A549 treated with CORT108297 at 1 μM for 4 hours (cell line): Measurements from ENCODE around the gene GATA5. TPM values are rescaled to one million over a fixed set of nuclear protein-coding genes. Genes with fewer than 3 reads are reported as not detected.

Source experiments
- total RNA-seq: library from RNA; stranded (reverse); fragments of 200-300 nt; extraction: Qiagen RNA extraction; gene quantifications from 5 replicates; pipeline ENCODE4 v1.2.3, GENCODE V29; 2022

GATA5 gene, protein sequence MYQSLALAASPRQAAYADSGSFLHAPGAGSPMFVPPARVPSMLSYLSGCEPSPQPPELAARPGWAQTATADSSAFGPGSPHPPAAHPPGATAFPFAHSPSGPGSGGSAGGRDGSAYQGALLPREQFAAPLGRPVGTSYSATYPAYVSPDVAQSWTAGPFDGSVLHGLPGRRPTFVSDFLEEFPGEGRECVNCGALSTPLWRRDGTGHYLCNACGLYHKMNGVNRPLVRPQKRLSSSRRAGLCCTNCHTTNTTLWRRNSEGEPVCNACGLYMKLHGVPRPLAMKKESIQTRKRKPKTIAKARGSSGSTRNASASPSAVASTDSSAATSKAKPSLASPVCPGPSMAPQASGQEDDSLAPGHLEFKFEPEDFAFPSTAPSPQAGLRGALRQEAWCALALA
- total RNA-seq, result 0.53 to 0.92 TPM (median 0.81 TPM) in 5 replicates

GRCh38 chr20:62475772-62476055 lies at the start of gene GATA5:
Gene GATA5 (minus strand): TSS chr20:62475995. CDS start chr20:62475521, 474 bp downstream.

DNA sequence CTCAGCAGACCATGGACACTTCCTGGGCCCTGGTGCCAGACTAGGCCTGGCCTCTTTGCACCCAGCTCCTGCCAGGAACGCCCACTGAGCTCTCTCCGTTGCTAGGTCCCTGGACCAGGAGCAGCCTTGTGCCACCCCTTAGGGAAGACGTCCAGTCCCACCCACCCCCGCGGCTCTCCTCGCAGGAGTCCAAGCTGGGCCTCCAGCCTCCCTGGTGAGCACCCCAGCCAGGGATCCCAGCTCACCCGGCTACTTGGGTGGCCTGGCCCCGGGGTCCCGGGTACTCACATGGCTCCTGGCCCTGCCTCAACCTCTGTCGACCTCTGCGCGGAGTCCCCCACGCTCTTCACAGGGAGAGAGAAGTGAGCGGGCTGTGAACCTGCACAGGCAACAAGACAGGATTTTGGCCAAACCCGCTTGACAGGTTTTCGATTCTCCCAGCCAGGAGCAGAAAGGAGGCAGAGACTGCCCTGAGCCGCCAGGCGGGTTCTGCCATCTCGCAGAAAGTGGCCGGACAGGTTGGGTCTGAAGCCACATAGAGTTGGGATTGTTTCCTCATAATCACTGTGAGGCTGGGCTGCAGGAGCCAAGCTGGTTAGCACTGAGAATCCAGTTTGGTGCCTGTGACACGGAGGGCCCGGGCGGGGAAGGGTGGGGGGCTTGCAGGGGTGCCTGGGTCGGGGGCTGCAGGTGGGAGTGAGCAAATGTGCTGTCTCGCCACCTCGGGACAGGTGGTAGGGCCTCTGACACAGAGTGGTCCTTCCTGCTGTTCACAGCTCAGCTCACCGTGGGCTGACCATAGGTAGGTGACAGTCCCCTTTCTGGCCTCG lies 48.4 kb downstream of the GATA5 start, which contains the start of gene RBBP8NL:
TSS of gene RBBP8NL (minus strand) at position 368 of the 830 bp plus-strand sequence. CDS start 7,892 bp downstream, outside the sequence.

Other genes with a start within 250 kb of the GATA5 start
- 17.6 to 21.6 TPM (median 19.6 TPM) in 5 replicates for gene OSBPL2, start 237.5 kb downstream of the GATA5 start, total RNA-seq
- gene ADRM1, start 173.0 kb downstream of the GATA5 start, total RNA-seq, result 154 to 199 TPM (median 192 TPM) in 5 replicates
- 230 to 491 TPM (median 415 TPM) in 5 replicates for gene LAMA5, start 108.7 kb downstream of the GATA5 start, total RNA-seq
- gene RPS21, start 88.9 kb downstream of the GATA5 start, total RNA-seq, result 2,342 to 3,175 TPM (median 2,815 TPM) in 5 replicates
- gene CABLES2, start 68.7 kb downstream of the GATA5 start, total RNA-seq, result 3.8 to 5.8 TPM (median 5.0 TPM) in 5 replicates
- gene RBBP8NL, start 48.5 kb downstream of the GATA5 start, total RNA-seq, result 0.15 to 0.24 TPM (median 0.20 TPM) in 5 replicates
- gene SLCO4A1, start 166.5 kb upstream of the GATA5 start, total RNA-seq, result 6.4 to 9.8 TPM (median 9.0 TPM) in 5 replicates
- gene NTSR1, start 232.8 kb upstream of the GATA5 start, total RNA-seq, result 0.09 to 0.17 TPM (median 0.16 TPM) in 5 replicates